ENCODE measurements around the gene GCSAML.

DNA sequence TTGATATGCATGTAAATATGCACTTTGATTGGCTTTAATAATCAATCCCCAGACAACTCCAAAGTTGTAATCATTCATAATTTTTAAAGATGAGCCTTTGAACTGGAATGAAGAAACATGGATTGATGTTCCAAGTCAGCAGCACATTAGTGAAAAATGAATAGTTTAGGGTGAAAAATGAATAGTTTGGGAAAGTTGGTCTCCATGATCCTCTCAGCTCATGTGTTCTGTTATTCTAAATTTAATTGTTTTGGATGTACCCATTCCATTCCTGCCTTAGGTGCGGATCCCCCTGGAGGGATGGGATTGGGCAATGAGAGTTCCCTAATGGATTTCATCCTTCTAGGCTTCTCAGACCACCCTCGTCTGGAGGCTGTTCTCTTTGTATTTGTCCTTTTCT, 56.4 kb downstream of the GCSAML start, which contains the start of gene OR2G3:
- no peak for TF ChIP-seq POLR2A (IDR thresholded peaks at IDR 0.05)
- no peak for TF ChIP-seq POLR2AphosphoS5 (IDR thresholded peaks at IDR 0.05)
- TF ChIP-seq, protein P1, sequence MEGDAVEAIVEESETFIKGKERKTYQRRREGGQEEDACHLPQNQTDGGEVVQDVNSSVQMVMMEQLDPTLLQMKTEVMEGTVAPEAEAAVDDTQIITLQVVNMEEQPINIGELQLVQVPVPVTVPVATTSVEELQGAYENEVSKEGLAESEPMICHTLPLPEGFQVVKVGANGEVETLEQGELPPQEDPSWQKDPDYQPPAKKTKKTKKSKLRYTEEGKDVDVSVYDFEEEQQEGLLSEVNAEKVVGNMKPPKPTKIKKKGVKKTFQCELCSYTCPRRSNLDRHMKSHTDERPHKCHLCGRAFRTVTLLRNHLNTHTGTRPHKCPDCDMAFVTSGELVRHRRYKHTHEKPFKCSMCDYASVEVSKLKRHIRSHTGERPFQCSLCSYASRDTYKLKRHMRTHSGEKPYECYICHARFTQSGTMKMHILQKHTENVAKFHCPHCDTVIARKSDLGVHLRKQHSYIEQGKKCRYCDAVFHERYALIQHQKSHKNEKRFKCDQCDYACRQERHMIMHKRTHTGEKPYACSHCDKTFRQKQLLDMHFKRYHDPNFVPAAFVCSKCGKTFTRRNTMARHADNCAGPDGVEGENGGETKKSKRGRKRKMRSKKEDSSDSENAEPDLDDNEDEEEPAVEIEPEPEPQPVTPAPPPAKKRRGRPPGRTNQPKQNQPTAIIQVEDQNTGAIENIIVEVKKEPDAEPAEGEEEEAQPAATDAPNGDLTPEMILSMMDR (IDR thresholded peaks at IDR 0.05), result no peak

Data from breast epithelium (tissue), 3 donors.